GM18907 (cell line): Measurements from ENCODE around the gene TALDO1.
A peak's percentile ranks its signal among the peaks of the same experiment; 100 is the strongest.

ENCODE experiments used
- ATAC-seq: cut with Tn5 transposase; IDR thresholded peaks from one replicate; pipeline ENCODE4 v1.9.1; 2021; ENCODE audit warnings: mild to moderate bottlenecking, moderate library complexity; ENCODE audit not compliant: unreplicated experiment

TALDO1 gene

DNA sequence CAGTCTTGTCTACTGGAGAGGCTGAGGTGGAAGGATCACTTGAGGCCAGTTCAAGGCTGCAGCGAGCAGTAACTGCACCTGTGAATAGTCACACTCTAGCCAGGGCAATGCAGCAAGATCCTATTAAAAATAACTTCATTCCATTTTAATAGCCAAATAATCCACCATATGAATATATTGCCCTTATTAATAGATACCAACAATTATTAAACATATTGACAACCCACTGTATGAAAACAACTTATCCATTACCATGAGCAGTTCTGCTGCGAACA lies 19.6 kb downstream of the TALDO1 start:
- ATAC-seq = no peak

DNA sequence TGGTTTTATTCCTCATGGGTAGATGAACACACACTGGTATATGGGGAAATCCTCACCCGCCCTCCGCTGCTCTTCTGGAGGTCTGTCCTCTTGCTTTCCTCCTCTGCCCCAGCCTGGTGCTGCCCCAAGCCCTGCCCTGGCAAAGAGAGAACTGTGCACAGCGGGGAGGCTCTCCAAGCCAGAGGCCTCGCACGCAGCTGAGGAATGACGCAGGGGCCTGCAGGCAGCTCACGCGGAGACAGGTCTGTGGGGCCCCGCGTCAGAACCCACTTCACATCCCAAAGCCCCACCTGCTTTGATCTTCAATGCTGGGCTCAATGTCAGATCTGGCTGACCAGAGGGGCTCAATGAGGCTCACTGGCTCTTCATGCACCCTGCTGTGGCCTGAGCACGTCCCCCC lies 20.0 kb downstream of the TALDO1 start:
- no peak for ATAC-seq

- no peak for ATAC-seq
Measured at GRCh38 chr11:769887-770641, 22.8 kb downstream of the TALDO1 start.

DNA sequence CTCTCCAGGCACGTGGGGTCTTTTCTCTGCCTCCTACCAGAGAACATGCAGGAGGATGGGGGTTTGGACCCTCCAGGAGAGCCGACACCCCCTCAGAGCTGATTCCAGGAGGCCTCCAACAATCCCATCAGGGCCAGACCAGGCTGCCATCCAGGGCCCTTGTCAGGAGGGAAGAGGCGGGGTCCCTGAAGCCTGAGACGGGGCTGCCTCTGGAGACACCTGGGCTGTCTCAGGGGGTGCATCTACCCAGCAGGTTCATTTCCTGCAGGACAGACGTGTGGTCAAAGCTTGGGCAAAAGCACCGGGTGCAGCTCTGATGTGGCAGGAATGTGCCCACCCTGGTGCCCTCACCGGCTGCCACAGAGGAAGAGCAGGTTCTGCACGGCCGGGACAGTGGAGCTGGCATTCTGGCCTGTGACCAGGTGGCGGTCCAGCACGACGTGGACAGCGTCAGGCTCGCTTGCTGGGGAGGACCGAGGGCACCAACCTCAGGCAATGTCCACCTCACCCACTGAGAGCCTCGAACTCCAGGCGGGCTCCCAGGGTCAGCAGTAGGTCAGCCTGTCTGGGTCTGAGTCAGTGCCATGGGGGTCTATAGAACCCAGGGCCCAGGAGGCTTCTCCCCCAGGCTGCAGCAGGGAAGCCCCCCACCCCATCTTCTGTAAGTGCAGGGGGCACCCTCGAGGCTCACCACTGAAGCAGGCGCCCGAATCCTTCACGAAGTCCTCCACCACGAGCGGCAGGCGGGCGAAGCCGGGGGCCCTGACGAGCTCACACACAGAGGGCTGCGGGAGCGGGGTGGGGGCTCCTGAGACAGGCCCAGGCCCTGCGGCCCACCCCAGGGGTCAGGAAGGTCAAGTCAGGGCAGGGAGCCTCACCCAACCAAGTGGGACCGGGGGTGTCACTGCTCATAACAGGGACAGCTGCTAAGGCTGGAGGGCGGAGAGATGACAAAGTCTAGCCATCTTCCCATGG lies 23.7 kb downstream of the TALDO1 start:
- no peak for ATAC-seq

DNA sequence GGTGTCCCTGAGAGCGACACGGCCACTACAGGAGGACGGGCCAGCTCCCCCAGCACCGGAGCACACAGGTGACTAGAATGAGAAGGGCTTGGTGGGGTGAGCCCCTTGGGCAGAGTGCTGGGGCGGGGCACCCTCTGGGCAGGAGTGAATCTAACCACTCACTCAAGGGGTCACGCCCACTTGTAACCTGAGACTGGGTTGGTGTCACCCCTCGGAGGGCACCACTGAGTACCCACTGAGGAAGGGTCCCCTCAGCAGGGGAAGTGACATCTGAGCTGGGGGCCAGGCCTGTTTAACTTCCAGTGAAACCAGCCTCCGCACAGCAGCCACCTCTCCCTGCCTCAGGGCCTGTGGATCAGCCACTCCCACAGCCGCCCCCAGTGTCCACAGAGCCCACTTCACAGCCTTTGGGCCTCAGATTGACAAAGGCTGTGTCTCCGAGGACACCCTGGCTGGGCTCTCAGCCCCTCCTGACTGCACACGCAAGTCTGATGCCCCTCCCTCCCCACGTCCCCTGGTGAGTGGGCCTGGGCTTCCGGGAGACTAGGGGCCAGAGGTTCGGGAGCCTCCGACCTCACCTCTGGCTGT lies 24.4 kb downstream of the TALDO1 start:
- no peak for ATAC-seq

DNA sequence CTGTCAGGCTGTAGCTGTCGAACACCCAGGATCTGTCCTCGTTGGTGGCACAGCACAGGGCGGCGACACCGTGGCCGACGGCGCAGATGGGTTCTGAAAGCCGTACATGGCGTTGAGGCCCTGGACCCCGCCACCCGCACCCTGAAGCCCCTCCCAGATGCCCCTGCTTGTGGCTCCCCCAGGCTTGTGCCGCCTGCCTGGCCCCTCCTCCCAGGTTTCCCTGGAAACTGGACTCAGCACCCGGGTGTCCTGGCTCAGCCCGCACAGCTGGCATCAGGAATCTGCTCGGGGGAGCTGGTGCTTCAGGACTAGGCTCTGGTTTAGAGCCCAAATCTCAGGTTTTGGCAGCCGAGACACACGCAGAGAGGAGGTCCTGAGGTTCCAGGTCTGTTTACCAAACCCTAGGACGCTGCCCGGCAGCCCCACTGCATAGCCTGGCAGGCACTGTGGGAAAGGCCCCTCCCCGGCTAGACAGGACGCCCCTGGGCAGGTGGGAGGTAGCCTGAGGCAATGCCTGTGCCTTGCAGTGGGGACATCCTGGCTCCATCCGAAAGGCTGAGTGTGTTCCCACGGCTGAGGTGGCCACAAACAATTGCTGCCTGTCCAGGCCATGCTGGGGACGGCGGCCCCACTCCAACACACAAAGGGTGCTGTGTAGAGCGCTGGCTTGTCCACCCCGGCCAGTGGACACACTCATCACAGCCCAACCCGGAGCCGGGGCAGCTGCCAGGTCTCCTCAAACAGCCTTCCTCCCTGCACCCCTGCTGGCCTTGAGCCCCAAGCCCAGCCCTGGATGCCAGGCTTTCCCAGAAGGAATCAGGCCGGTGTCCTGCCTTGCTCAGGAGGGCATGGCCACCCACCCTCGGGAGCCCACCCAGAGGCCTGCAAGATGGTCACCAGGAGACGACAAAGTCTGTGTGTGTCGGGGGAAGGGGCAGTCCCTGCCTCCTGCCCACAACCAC lies 25.4 kb downstream of the TALDO1 start:
- no peak for ATAC-seq

GRCh38 chr11:773425-773824 lies 26.2 kb downstream of the TALDO1 start:
- ATAC-seq = no peak

DNA sequence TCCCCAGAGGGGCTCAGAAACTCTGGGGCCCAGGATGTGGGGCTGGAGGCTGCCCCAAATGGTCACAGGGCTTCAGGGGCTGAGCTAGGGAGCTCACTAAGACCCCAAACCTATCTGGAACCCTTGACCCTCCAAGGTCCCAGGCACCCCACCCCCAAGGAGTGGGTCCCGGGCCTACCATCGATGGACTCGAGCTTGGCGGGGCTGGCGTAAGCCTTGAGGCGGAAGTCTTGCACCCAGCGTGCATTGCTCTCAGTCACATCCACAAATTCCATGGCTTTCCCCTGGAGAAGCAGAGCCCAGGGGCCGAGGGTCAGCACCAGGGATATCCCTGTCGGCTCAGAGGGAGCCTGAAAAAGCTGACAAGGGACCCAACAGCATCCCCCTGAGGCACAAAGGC lies 26.6 kb downstream of the TALDO1 start:
- ATAC-seq = no peak

GRCh38 chr11:774873-775592 lies 27.8 kb downstream of the TALDO1 start:
- ATAC-seq = no peak

GRCh38 chr11:776263-776560 lies 28.9 kb downstream of the TALDO1 start:
- ATAC-seq = no peak

DNA sequence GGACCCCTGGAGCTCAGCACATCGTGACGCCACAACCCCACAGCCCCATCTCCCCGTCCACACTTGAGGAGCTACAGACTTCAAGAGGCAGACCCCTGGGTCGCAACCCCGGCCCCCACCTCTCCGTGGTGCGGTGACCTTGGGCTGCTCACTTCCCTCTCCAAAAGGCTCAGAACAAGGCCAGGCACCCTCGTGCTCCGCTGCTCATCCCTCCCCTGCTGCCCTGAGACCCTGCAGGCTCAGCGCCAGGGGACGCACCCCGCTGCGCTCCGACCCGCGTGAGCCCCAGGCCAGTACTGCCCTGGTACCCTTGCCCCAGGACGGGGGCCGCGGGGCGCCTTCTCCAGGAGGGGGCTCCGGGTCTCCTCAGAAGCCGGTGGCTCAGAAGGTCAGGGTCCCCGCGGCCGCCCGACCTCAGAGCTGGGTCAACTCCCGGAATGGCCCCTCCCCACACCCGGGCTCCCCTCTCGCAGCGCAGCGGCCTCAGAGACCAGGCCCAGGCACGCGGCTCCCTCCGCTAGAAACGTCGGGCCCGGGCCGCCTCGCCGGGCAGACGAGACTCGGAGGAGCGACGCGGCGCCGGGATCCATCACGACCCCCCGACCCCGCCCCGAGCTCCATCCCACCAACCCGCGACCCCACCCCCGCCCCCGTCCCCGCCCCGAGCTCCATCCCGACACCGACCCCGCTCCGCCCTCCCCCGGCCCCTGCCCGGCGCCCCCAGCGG lies 29.5 kb downstream of the TALDO1 start:
- ATAC-seq = peak; percentile 29

GRCh38 chr11:777288-778255 lies 30.3 kb downstream of the TALDO1 start, which contains the start of gene GATD1:
GATD1 (minus strand) TSS chr11:777487; CDS start chr11:777462, 25 bp downstream.
- peak; percentile 68 for ATAC-seq

DNA sequence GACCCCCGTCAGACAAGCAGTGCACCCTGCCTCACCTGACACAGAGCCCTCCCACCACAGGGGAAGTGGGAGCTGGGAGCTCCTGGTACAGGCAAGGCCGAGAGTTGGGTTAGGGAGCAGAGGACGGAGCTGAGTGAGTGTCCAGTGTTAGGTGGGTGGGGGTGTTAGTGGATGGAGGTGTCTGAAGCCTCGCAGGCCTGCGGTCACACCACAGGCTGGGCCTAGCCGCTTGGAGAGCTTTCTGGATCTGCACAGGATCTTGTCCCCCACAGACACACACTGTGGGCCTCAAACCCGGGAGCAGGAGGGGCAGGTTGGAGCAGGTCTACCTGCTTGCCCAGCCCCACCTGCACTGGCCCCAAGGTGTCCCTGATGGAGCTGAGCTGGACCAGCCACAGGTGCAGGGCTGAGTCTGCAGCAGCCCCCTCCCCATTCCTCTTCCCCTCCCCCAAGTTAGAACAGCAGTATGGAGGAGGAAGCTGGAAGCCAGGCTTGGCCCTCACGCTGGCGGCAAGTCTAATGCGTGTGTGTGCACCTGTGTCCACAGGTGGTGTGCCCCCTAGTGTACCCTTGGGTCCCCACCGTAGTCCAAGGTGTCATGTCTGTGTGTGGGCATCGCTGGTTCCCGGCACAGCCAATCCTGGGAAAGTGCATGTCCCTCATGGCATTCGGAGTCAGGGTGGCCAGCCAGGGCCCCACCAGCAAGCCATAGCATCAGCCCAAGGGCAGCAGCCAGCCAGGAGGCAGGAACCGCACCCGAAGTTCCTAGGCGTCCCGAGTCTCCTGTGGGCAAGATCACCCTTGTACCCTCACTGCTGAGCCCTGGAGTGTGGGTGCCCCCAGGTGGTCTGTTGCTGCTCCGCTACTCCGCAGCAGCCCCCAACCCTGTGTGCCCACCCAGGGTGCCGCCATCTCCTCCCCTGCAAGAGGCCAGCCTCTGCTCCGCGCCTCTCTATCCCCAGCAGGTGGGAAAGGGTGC lies 32.0 kb downstream of the TALDO1 start:
- ATAC-seq = no peak

DNA sequence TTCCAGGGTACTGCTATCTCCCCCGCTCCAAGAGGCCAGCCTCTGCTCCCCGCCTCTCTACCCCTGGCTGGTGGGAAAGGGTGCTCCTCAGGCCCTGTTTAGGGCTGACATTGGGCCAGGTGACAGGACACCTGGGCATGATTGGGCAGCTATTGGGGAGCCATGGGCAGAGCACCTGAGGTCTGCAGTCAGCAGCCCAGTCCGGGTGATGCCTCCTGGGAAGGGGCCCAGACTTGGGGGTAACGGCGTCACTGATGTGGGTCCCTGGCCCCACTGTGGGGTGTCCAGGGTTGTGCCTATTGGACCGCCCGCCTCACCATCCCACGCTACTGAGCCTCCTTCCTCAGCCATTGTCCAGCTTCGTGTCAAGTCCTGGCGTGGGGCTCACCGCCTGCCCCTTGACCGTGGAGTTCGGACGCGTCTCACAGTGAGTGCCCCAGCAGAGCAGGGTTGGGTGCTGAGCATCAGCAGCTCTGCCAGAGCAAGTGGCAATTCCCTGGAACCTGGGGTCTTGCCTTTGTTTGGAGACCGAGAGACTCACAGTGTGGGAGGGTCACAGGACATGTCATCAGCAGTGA lies 32.8 kb downstream of the TALDO1 start:
- ATAC-seq = no peak

GRCh38 chr11:782264-783174 lies 35.3 kb downstream of the TALDO1 start:
- ATAC-seq = no peak

- no peak for ATAC-seq
Measured at GRCh38 chr11:783581-784015, 36.3 kb downstream of the TALDO1 start.
